ENCODE results near the gene EEF1AKMT4.

EEF1AKMT4 gene

GRCh38 chr3:184305577-184305976 is 56.1 kb downstream of the EEF1AKMT4 start:
- no peak for FAIRE-seq

GRCh38 chr3:184306341-184306972 is 57.0 kb downstream of the EEF1AKMT4 start:
- no peak for FAIRE-seq

GRCh38 chr3:184307915-184308314 is 58.4 kb downstream of the EEF1AKMT4 start:
- no peak for FAIRE-seq
